GM21423 (cell line): ENCODE measurements around the gene LAMC3.
"Not testable (repeated sequence)": the region's sequence is repeated elsewhere in the genome, so short reads cannot be mapped to it uniquely, and the experiment has no call there.

ENCODE experiments used
- ATAC-seq: cut with Tn5 transposase; IDR thresholded peaks from one replicate; pipeline ENCODE4 v1.9.1; 2021; ENCODE audit warnings: mild to moderate bottlenecking, moderate library complexity; ENCODE audit not compliant: unreplicated experiment

The LAMC3 gene

GRCh38 chr9:131027872-131028179, 18.9 kb downstream of the LAMC3 start:
- no peak for ATAC-seq

- ATAC-seq, result no peak
Measured at GRCh38 chr9:131028221-131028884, 19.4 kb downstream of the LAMC3 start.

- ATAC-seq, result no peak
Measured at GRCh38 chr9:131028931-131029573, 20.1 kb downstream of the LAMC3 start.

GRCh38 chr9:131029574-131029952, 20.6 kb downstream of the LAMC3 start:
- no peak for ATAC-seq

GRCh38 chr9:131030239-131031004, 21.4 kb downstream of the LAMC3 start:
- ATAC-seq, result no peak

GRCh38 chr9:131031005-131031641, 22.1 kb downstream of the LAMC3 start:
- no peak for ATAC-seq

- no peak for ATAC-seq
Measured at GRCh38 chr9:131031642-131032005, 22.6 kb downstream of the LAMC3 start.

- no peak for ATAC-seq
Measured at GRCh38 chr9:131032384-131032783, 23.4 kb downstream of the LAMC3 start.

- no peak for ATAC-seq
Measured at GRCh38 chr9:131033269-131034224, 24.6 kb downstream of the LAMC3 start.

GRCh38 chr9:131034268-131034667, 25.3 kb downstream of the LAMC3 start:
- ATAC-seq, result no peak

GRCh38 chr9:131034749-131035148, 25.8 kb downstream of the LAMC3 start:
- ATAC-seq, result not testable (repeated sequence)

GRCh38 chr9:131035548-131035947, 26.6 kb downstream of the LAMC3 start:
- ATAC-seq, result no peak

GRCh38 chr9:131036071-131036470, 27.1 kb downstream of the LAMC3 start:
- ATAC-seq, result no peak

GRCh38 chr9:131036529-131037334, 27.8 kb downstream of the LAMC3 start:
- ATAC-seq, result no peak

- no peak for ATAC-seq
Measured at GRCh38 chr9:131037335-131038255, 28.6 kb downstream of the LAMC3 start.

- no peak for ATAC-seq
Measured at GRCh38 chr9:131038256-131039128, 29.5 kb downstream of the LAMC3 start.

GRCh38 chr9:131039129-131039954, 30.4 kb downstream of the LAMC3 start:
- ATAC-seq, result no peak
